Measurements from ENCODE around the gene PCDHB6.

The PCDHB6 gene

DNA sequence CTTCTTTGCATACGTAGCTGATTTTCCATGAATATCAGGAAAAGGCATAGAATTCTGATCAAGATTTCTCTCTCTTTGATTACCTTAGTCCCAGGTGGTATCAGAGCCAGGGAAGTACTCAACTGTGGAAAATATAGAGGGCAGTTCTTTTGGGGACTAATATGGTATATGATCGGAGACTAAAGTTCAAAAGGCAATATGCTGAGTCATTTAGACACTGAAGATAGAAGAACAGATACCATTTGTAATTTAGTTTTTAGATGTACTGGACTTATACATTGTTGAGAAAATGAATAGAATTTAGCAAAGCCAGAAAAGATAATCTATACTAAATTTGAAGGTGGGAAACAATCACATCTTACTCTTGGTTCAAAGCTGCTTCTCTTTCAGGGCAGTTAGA is 44.5 kb upstream of the PCDHB6 start:
- no peak overlapping the region for H3K4me3 ChIP-seq (ENCODE audit: low read depth, low read length, poor library complexity, severe bottlenecking)
- H3K4me2 ChIP-seq (ENCODE audit: low read length): no peak overlapping the region
- H2AFZ ChIP-seq (ENCODE audit: low read length): no peak overlapping the region
- no peaks in the 10 kb centered on the region for H3K9me2 ChIP-seq (ENCODE audit: low read depth, low read length)
- no peak for TF ChIP-seq EZH2 (IDR thresholded peaks at IDR 0.05; ENCODE audit: borderline replicate concordance, low read length)
- TF ChIP-seq, protein P1, sequence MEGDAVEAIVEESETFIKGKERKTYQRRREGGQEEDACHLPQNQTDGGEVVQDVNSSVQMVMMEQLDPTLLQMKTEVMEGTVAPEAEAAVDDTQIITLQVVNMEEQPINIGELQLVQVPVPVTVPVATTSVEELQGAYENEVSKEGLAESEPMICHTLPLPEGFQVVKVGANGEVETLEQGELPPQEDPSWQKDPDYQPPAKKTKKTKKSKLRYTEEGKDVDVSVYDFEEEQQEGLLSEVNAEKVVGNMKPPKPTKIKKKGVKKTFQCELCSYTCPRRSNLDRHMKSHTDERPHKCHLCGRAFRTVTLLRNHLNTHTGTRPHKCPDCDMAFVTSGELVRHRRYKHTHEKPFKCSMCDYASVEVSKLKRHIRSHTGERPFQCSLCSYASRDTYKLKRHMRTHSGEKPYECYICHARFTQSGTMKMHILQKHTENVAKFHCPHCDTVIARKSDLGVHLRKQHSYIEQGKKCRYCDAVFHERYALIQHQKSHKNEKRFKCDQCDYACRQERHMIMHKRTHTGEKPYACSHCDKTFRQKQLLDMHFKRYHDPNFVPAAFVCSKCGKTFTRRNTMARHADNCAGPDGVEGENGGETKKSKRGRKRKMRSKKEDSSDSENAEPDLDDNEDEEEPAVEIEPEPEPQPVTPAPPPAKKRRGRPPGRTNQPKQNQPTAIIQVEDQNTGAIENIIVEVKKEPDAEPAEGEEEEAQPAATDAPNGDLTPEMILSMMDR (IDR thresholded peaks at IDR 0.05; ENCODE audit: low read length): no peak
- H3K9ac ChIP-seq (ENCODE audit: low read length): no peak overlapping the region
- no peaks in the 10 kb centered on the region for H3K79me2 ChIP-seq (ENCODE audit: insufficient read depth, low read length)
- no peaks in the 10 kb centered on the region for H3K27me3 ChIP-seq (ENCODE audit: insufficient read depth, low read length)
- no peaks in the 10 kb centered on the region for H4K20me1 ChIP-seq (ENCODE audit: insufficient read depth, low read length)
- H3K27ac ChIP-seq (ENCODE audit: low read depth, low read length, poor library complexity, severe bottlenecking): no peak overlapping the region
- no peaks in the 10 kb centered on the region for H3F3A ChIP-seq (ENCODE audit: insufficient read depth, low read length)
- no peaks in the 10 kb centered on the region for H3K36me3 ChIP-seq (ENCODE audit: insufficient read depth, low read length)
- H3K9me3 ChIP-seq (ENCODE audit: low read length): no peaks in the 10 kb centered on the region
- no peaks in the 10 kb centered on the region for H3K4me1 ChIP-seq (ENCODE audit: insufficient read depth, low read length, severe bottlenecking)

DNA sequence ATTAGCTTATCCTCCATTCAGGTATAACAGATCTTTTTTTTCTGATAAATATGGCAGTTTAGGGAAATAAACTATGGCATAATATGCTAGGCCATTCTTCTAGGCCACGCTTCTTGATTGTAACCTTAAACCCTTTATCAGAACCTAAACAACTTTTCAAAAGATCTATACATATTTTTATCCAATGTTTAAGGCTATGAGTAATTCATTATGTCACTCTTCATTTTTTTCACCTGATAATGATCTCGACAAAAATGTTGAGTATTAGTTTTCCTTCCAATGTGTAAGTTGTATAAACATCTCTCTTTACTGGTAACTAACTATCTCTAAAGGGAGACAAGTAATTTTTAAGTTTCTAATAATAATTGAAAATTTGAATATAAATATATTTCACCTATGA is 30.6 kb upstream of the PCDHB6 start:
- Histone ChIP-seq H3K4me3 (ENCODE audit: low read depth, low read length, poor library complexity, severe bottlenecking) (no peak overlapping the region), H3K27ac (ENCODE audit: low read depth, low read length, poor library complexity, severe bottlenecking) (no peak overlapping the region), H3K79me2 (ENCODE audit: insufficient read depth, low read length) (no peaks in the 10 kb centered on the region), H3K4me2 (ENCODE audit: low read length) (no peak overlapping the region), H4K20me1 (ENCODE audit: insufficient read depth, low read length) (no peaks in the 10 kb centered on the region), H3K36me3 (ENCODE audit: insufficient read depth, low read length) (no peaks in the 10 kb centered on the region), H3F3A (ENCODE audit: insufficient read depth, low read length) (no peaks in the 10 kb centered on the region), H3K9ac (ENCODE audit: low read length) (no peak overlapping the region), H3K9me2 (ENCODE audit: low read depth, low read length) (no peaks in the 10 kb centered on the region), H3K9me3 (ENCODE audit: low read length) (0 out of 2 replicates have a peak, but pooled peaks cover 3% of the 10 kb centered on the region), H2AFZ (ENCODE audit: low read length) (no peak overlapping the region), H3K27me3 (ENCODE audit: insufficient read depth, low read length) (no peaks in the 10 kb centered on the region), H3K4me1 (ENCODE audit: insufficient read depth, low read length, severe bottlenecking) (no peaks in the 10 kb centered on the region)
- no peak for TF ChIP-seq EZH2 (IDR thresholded peaks at IDR 0.05; ENCODE audit: borderline replicate concordance, low read length)
- TF ChIP-seq, protein P1 (IDR thresholded peaks at IDR 0.05; ENCODE audit: low read length): no peak

DNA sequence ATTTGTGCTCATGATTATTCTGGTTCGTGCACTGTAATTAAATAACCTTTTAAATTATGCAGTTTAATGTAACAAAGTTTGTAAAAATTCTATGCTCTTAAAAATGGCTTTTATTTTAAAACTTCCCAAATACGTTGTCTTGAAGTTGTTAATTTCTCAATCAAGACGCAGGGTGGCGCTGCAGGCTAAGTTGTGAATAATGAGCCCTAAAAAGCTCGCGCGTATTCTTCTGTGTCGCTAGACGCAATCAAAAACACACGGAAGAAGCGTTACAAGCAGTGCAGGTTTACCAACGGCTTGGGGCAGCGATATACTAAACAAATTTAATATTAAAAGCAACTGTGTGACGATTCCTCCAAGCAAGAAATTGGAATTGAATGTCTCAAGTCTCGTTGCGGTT is 28.3 kb upstream of the PCDHB6 start, which contains the start of gene PCDHB4:
TSS of gene PCDHB4 (plus strand) at position 256 of the 400 bp plus-strand sequence. CDS start 181 bp downstream, outside the sequence.
- H3K9me3 ChIP-seq (ENCODE audit: low read length): 0 out of 2 replicates have a peak, but pooled peaks cover 2% of the 10 kb centered on the region
- H3K27ac ChIP-seq (ENCODE audit: low read depth, low read length, poor library complexity, severe bottlenecking): no peak within 1 kb of the TSS
- H3K4me3 ChIP-seq (ENCODE audit: low read depth, low read length, poor library complexity, severe bottlenecking): no peak within 1 kb of the TSS
- no peaks in the 10 kb centered on the region for H3K4me1 ChIP-seq (ENCODE audit: insufficient read depth, low read length, severe bottlenecking)
- H3K9me2 ChIP-seq (ENCODE audit: low read depth, low read length): no peaks in the 10 kb centered on the region
- H3K27me3 ChIP-seq (ENCODE audit: insufficient read depth, low read length): no peaks in the 10 kb centered on the region
- H2AFZ ChIP-seq (ENCODE audit: low read length): no peak within 1 kb of the TSS
- H3K36me3 ChIP-seq (ENCODE audit: insufficient read depth, low read length): no peaks in the 10 kb centered on the region
- no peak for TF ChIP-seq EZH2 (IDR thresholded peaks at IDR 0.05; ENCODE audit: borderline replicate concordance, low read length)
- TF ChIP-seq, protein P1 (IDR thresholded peaks at IDR 0.05; ENCODE audit: low read length): no peak
- no peaks in the 10 kb centered on the region for H4K20me1 ChIP-seq (ENCODE audit: insufficient read depth, low read length)
- no peak within 1 kb of the TSS for H3K9ac ChIP-seq (ENCODE audit: low read length)
- no peaks in the 10 kb centered on the region for H3F3A ChIP-seq (ENCODE audit: insufficient read depth, low read length)
- H3K79me2 ChIP-seq (ENCODE audit: insufficient read depth, low read length): no peaks in the 10 kb centered on the region
- H3K4me2 ChIP-seq (ENCODE audit: low read length): no peak within 1 kb of the TSS

All from OCI-LY1 (cell line).